Measurements from ENCODE around the gene RAVER2.

Gene RAVER2

GRCh38 chr1:64754173-64754572 lies 9.3 kb downstream of the RAVER2 start:
- H3K9me3 ChIP-seq (ENCODE audit: severe bottlenecking), result no peaks in the 10 kb centered on the region
- no peak for TF ChIP-seq CTCF (IDR thresholded peaks at IDR 0.05; ENCODE audit: poor library complexity, severe bottlenecking)
- ATAC-seq (ENCODE audit: low read depth) (no peak), DNase-seq (ENCODE audit: low spot score) (no peak)
- no peaks in the 10 kb centered on the region for H3K4me1 ChIP-seq (ENCODE audit: insufficient read depth, poor library complexity, severe bottlenecking)
- H3K27me3 ChIP-seq (ENCODE audit: insufficient read depth, poor library complexity, severe bottlenecking), result no peaks in the 10 kb centered on the region
- no peaks in the 10 kb centered on the region for H3K36me3 ChIP-seq (ENCODE audit: low read depth)
- H3K27ac ChIP-seq (ENCODE audit: poor library complexity, severe bottlenecking), result no peak overlapping the region
- no peak overlapping the region for H3K4me3 ChIP-seq (ENCODE audit: severe bottlenecking)

GRCh38 chr1:64755361-64755760 lies 10.5 kb downstream of the RAVER2 start:
- H3K27ac ChIP-seq (ENCODE audit: poor library complexity, severe bottlenecking), result no peak overlapping the region
- H3K27me3 ChIP-seq (ENCODE audit: insufficient read depth, poor library complexity, severe bottlenecking), result no peaks in the 10 kb centered on the region
- ATAC-seq (ENCODE audit: low read depth) (no peak), DNase-seq (ENCODE audit: low spot score) (no peak)
- no peaks in the 10 kb centered on the region for H3K36me3 ChIP-seq (ENCODE audit: low read depth)
- TF ChIP-seq CTCF (IDR thresholded peaks at IDR 0.05; ENCODE audit: poor library complexity, severe bottlenecking), result no peak
- H3K9me3 ChIP-seq (ENCODE audit: severe bottlenecking), result no peaks in the 10 kb centered on the region
- H3K4me3 ChIP-seq (ENCODE audit: severe bottlenecking), result no peak overlapping the region
- H3K4me1 ChIP-seq (ENCODE audit: insufficient read depth, poor library complexity, severe bottlenecking), result no peaks in the 10 kb centered on the region

- H3K27ac ChIP-seq (ENCODE audit: poor library complexity, severe bottlenecking), result no peak overlapping the region
- ATAC-seq (ENCODE audit: low read depth) (no peak), DNase-seq (ENCODE audit: low spot score) (no peak)
- no peak overlapping the region for H3K4me3 ChIP-seq (ENCODE audit: severe bottlenecking)
- no peak for TF ChIP-seq CTCF (IDR thresholded peaks at IDR 0.05; ENCODE audit: poor library complexity, severe bottlenecking)
- no peaks in the 10 kb centered on the region for H3K9me3 ChIP-seq (ENCODE audit: severe bottlenecking)
- H3K27me3 ChIP-seq (ENCODE audit: insufficient read depth, poor library complexity, severe bottlenecking), result no peaks in the 10 kb centered on the region
- no peaks in the 10 kb centered on the region for H3K36me3 ChIP-seq (ENCODE audit: low read depth)
- H3K4me1 ChIP-seq (ENCODE audit: insufficient read depth, poor library complexity, severe bottlenecking), result no peaks in the 10 kb centered on the region
Observed at GRCh38 chr1:64756770-64757169, 11.9 kb downstream of the RAVER2 start.

- Histone ChIP-seq H3K9me3 (ENCODE audit: severe bottlenecking) (no peaks in the 10 kb centered on the region), H3K36me3 (ENCODE audit: low read depth) (no peaks in the 10 kb centered on the region), H3K4me1 (ENCODE audit: insufficient read depth, poor library complexity, severe bottlenecking) (no peaks in the 10 kb centered on the region), H3K27me3 (ENCODE audit: insufficient read depth, poor library complexity, severe bottlenecking) (no peaks in the 10 kb centered on the region), H3K27ac (ENCODE audit: poor library complexity, severe bottlenecking) (no peak overlapping the region), H3K4me3 (ENCODE audit: severe bottlenecking) (no peak overlapping the region)
- ATAC-seq (ENCODE audit: low read depth), result no peak
- DNase-seq (ENCODE audit: low spot score), result no peak
- TF ChIP-seq CTCF (IDR thresholded peaks at IDR 0.05; ENCODE audit: poor library complexity, severe bottlenecking), result no peak
Observed at GRCh38 chr1:64757213-64757612, 12.3 kb downstream of the RAVER2 start.

GRCh38 chr1:64758233-64758632 lies 13.4 kb downstream of the RAVER2 start:
- DNase-seq (ENCODE audit: low spot score) (no peak), ATAC-seq (ENCODE audit: low read depth) (no peak)
- no peaks in the 10 kb centered on the region for H3K27me3 ChIP-seq (ENCODE audit: insufficient read depth, poor library complexity, severe bottlenecking)
- no peak overlapping the region for H3K4me3 ChIP-seq (ENCODE audit: severe bottlenecking)
- H3K27ac ChIP-seq (ENCODE audit: poor library complexity, severe bottlenecking), result no peak overlapping the region
- no peaks in the 10 kb centered on the region for H3K36me3 ChIP-seq (ENCODE audit: low read depth)
- TF ChIP-seq CTCF (IDR thresholded peaks at IDR 0.05; ENCODE audit: poor library complexity, severe bottlenecking), result no peak
- H3K4me1 ChIP-seq (ENCODE audit: insufficient read depth, poor library complexity, severe bottlenecking), result no peaks in the 10 kb centered on the region
- H3K9me3 ChIP-seq (ENCODE audit: severe bottlenecking), result no peaks in the 10 kb centered on the region
